ENCODE results near the gene KLF16. TPM values are rescaled to one million over a fixed set of nuclear protein-coding genes. Genes with fewer than 3 reads are reported as not detected.
"Not testable (repeated sequence)": the region's sequence is repeated elsewhere in the genome, so short reads cannot be mapped to it uniquely, and the experiment has no call there.

The KLF16 gene
- total RNA-seq, 4 donors from 2014 or later = 4.6 to 8.4 (median 7.0) TPM

DNA sequence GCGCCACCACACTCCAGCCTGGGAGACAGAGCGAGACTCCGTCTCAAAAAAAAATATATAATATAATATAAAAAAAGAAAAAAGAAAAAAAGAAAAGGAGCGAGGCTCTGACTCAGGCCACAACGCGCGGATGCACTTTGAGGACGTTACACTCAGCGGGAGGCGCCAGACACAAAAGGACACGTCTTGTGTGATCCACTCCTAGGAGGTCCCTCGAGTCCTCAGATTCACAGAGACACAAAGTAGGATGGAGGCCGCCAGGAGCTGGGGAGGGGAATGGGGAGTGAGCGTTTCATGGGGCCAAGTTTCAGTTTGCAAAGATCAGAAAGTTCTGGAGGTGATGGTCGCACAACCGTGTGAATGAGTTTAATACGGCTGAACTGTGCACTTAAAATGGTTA is 30.4 kb upstream of the KLF16 start:
- TF ChIP-seq, protein P1, sequence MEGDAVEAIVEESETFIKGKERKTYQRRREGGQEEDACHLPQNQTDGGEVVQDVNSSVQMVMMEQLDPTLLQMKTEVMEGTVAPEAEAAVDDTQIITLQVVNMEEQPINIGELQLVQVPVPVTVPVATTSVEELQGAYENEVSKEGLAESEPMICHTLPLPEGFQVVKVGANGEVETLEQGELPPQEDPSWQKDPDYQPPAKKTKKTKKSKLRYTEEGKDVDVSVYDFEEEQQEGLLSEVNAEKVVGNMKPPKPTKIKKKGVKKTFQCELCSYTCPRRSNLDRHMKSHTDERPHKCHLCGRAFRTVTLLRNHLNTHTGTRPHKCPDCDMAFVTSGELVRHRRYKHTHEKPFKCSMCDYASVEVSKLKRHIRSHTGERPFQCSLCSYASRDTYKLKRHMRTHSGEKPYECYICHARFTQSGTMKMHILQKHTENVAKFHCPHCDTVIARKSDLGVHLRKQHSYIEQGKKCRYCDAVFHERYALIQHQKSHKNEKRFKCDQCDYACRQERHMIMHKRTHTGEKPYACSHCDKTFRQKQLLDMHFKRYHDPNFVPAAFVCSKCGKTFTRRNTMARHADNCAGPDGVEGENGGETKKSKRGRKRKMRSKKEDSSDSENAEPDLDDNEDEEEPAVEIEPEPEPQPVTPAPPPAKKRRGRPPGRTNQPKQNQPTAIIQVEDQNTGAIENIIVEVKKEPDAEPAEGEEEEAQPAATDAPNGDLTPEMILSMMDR (IDR thresholded peaks at IDR 0.05) = no peak
- TF ChIP-seq POLR2A (IDR thresholded peaks at IDR 0.05) = no peak
- TF ChIP-seq EP300 (IDR thresholded peaks at IDR 0.05) = no peak
- no peak for DNase-seq (ENCODE audit: low spot score in 2 of 2)
- Histone ChIP-seq H3K4me1 (peaks cover 0 to 20% (median 9%) of the 10 kb centered on the region in 4 donors), H3K36me3 (no peaks in the 10 kb centered on the region), H3K4me3 (no peak overlapping the region), H3K27ac (no peak overlapping the region), H3K9me3 (no peaks in the 10 kb centered on the region), H3K27me3 (no peaks in the 10 kb centered on the region)
- WGBS, 2 donors = 84 to 87% methylated on average over 17 of the region's 17 CpGs

DNA sequence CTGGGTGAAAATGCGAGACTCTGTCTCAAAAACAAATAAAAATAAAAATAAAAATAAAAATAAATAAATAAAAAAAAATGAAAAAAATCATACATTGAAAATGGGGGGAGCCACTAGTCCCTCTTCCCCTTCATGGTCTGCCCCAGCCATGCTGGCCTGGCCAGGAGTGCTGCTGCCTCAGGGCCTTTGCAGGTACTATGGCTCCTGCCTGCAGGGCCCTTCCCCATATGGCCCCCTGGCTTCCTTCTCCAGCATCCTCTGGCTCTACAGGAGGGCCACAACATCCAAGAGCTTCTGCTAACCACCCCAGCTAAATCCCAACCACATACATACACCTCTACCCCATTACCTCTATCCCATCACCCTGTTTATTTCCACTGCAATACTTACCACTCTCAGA is 26.5 kb upstream of the KLF16 start:
- 90 to 100% methylated on average over 1 of the region's 1 CpG for WGBS, 2 donors
- Histone ChIP-seq H3K9me3 (no peaks in the 10 kb centered on the region), H3K4me3 (no peak overlapping the region), H3K27me3 (no peaks in the 10 kb centered on the region), H3K4me1 (peaks cover 0 to 13% (median 0%) of the 10 kb centered on the region in 4 donors), H3K27ac (no peak overlapping the region), H3K36me3 (no peaks in the 10 kb centered on the region)
- TF ChIP-seq EP300 (IDR thresholded peaks at IDR 0.05) (no peak), POLR2A (IDR thresholded peaks at IDR 0.05) (no peak)
- TF ChIP-seq, protein P1 (IDR thresholded peaks at IDR 0.05) = no peak
- DNase-seq (ENCODE audit: low spot score in 2 of 2) = no peak

DNA sequence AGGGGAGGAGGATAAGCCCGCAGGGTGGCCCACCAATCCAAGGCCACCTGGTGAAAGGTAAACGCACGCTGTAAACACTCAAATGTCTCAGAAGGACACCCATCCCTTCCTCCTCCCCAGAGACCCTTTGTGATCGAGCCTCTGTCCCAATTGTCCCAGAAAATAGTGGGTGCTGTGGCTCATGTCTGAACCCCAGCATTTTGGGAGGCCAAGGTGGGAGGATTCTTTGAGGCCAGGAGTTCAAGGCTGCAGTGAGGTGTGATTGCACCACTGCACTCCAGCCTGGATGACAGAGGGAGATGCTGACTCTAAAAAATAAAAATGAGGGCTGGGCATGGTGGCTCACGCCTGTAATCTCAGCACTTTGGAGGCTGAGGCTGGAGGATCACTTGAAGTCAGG is 25.0 kb upstream of the KLF16 start:
- TF ChIP-seq, protein P1 (IDR thresholded peaks at IDR 0.05) = no peak
- no peak for TF ChIP-seq EP300 (IDR thresholded peaks at IDR 0.05)
- no peak for TF ChIP-seq POLR2A (IDR thresholded peaks at IDR 0.05)
- no peaks in the 10 kb centered on the region for H3K36me3 ChIP-seq
- WGBS, 2 donors = 84 to 85% methylated on average over 5 of the region's 5 CpGs
- no peaks in the 10 kb centered on the region for H3K9me3 ChIP-seq
- H3K4me3 ChIP-seq = no peak overlapping the region
- H3K27me3 ChIP-seq = no peaks in the 10 kb centered on the region
- H3K4me1 ChIP-seq = peaks cover 0 to 24% (median 8%) of the 10 kb centered on the region in 4 donors
- DNase-seq (ENCODE audit: low spot score in 2 of 2) = no peak
- H3K27ac ChIP-seq = no peak overlapping the region

DNA sequence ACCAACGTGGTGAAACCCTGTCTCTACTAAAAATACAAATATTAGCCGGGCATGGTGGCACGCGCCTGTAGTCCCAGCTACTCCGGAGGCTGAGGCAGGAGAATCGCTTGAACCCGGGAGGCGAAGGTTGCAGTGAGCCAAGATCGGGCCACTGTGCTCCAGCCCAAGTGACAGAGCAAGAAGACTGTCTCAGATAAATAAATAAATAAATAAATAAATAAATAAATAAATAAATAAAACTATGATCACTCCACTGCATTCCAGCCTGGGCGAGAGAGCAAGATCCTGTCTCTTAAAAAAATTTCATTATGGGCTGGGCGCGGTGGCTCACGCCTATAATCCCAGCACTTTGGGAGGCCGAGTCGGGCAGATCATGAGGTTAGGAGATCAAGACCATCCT is 23.0 kb upstream of the KLF16 start:
- not testable (repeated sequence) for H3K36me3 ChIP-seq; H3K4me3 ChIP-seq; H3K9me3 ChIP-seq; H3K27ac ChIP-seq; DNase-seq (ENCODE audit: low spot score in 2 of 2); H3K27me3 ChIP-seq
- 94% methylated on average over 15 of the region's 15 CpGs for WGBS, 2 donors
- peaks cover 0 to 44% (median 26%) of the 10 kb centered on the region in 4 donors for H3K4me1 ChIP-seq

DNA sequence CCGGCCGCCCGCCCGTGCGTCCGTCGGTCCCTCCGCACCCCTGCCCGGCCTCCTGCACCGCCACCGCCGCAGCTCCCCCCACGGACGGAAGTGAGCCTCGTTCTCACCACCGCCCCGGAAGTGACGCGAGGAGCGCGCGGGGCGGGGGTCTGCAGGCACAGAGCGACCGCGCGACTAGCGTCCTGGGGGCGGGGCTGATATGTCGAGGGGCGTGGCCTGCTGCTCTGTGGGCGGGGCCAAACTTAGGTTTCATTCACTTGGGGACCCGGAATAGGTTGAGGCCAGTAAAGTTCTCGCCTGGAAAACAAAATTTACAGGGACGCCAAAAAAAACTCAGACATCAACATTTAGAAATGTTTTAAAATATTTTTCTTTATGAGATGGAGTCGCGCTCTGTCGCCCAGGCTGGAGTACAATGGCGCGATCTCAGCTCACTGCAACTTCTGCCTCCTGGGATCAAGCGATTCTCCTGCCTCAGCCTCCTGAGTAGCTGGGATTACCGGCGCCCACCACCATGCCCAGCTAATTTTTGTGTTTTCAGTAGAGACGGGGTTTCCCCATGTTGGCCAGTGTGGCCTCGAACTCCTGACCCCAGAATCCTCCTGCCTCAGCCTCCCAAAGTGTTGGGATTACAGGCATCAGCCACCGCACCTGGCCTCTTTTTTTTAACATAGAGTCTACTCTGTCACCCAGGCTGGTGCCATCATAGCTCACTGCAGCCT is 22.2 kb upstream of the KLF16 start, which contains the start of gene ABHD17A:
TSS of gene ABHD17A (minus strand) at position 99 of the 722 bp plus-strand sequence. CDS start 3,930 bp downstream, outside the sequence.
- peak; percentile 91 to 93 for DNase-seq (ENCODE audit: low spot score in 2 of 2)
- H3K9me3 ChIP-seq, H3K36me3 ChIP-seq, H3K27me3 ChIP-seq: not testable (repeated sequence)
- peak within 1 kb of the TSS; percentile 64 to 89 (median 84) for H3K27ac ChIP-seq
- peak within 1 kb of the TSS; percentile 58 to 88 (median 76) for H3K4me3 ChIP-seq
- 25 to 36% methylated on average over 23 to 32 of the region's 46 CpGs for WGBS, 2 donors
- TF ChIP-seq POLR2A (IDR thresholded peaks at IDR 0.05) (peak; percentile 56 to 87), EP300 (IDR thresholded peaks at IDR 0.05) (peak; percentile 88 to 90)
- peaks cover 0 to 52% (median 31%) of the 10 kb centered on the region in 4 donors for H3K4me1 ChIP-seq

DNA sequence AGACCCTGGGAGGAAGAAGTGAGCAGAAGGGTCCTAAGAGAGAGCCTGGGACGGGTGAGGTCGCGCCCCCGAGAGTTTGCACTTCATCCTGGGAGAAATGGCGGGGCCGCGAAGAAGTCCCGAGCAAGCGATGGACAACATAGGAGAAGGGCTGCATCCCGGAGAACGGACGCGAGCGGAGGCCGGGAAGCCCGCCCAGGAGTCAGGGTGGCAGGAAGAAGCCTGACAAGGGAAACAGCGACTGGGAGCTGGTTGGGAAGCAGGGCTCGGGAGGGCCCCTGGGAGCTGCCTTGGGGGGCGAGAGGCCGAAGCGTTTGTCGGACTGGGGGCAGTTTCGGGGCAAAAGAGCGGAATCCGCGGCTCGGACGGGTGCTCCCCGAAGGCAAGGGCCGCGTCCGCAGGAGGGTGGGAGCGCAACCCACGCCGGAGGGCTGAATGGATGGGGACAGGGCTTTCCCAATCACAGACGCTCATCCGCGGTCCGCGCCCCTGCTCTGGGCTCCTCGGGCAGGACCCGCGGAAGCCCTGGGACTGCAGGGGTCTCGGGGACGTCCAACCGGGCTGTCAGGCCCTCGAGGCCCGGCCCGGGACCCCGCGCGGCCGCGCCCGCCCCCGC is 21.4 kb upstream of the KLF16 start:
- peaks cover 0 to 10% (median 0%) of the 10 kb centered on the region in 3 donors for H3K36me3 ChIP-seq
- peak overlapping the region; percentile 64 to 89 (median 84) for H3K27ac ChIP-seq
- H3K27me3 ChIP-seq = no peaks in the 10 kb centered on the region
- peak overlapping the region; percentile 58 to 88 (median 76) for H3K4me3 ChIP-seq
- DNase-seq (ENCODE audit: low spot score in 2 of 2) = no peak
- H3K9me3 ChIP-seq = no peaks in the 10 kb centered on the region
- 0 to 1% methylated on average over 36 to 37 of the region's 56 CpGs for WGBS, 2 donors
- TF ChIP-seq POLR2A (IDR thresholded peaks at IDR 0.05) = no peak
- H3K4me1 ChIP-seq = peaks cover 0 to 59% (median 35%) of the 10 kb centered on the region in 4 donors

All from tibial nerve (tissue), 4 donors.